ENCODE data around the gene TSPAN14. TPM values are rescaled to one million over a fixed set of nuclear protein-coding genes. Genes with fewer than 3 reads are reported as not detected.

The TSPAN14 gene
- total and polyA plus RNA-seq, 2 donors (not counting 1 experiment from before 2014, with no cell fraction given), result 12.1 to 50.0 TPM

DNA sequence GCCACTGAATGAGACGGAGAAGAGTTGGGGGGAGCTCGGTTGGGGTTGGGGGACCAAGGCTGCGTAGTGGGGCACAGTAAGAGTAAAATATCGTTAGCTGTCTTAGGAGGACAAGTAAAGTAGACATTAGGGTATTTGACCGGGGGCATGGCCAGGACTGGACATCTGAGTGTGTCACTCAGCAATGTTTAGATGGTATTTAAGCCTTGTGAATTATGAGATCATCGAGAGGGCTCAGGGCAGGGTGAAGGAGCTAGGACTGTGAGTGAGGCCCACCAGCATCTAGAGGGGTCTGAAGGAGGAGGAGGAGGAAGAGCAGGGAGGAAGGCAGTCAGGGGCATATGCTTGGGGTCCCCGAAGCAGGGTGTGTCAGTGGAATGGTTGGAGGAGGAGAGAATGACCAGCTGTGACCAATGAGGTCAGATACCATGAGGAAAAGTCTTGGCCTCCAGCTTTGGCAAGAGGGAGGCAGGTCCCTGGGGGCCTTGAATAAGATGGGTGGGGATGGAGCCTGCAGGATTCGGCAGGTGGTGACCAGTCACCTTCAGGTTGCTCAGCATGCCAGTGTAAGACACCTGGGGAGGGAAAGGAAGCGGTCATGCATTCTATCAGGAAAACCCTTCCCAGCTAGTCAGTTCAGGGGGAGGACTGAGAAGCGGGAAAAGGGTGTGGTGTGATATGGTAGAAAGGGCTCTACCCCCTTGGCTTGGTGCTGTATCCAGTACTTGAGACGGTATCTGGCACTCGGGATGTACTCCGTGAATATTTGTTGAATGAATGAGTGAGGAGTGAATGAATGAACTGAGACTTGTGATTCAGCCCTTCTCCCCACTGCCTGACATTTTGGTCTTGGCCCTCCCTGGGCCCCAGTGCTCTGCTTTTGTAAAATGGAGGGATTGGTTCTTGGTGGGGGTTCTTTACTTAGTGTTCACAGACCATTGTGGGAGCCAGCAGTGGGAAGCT lies 48.8 kb downstream of the TSPAN14 start:
- Histone ChIP-seq H3K9me3 (ENCODE audit: control insufficient read depth, insufficient read depth, low read depth, low read length) (no peaks in the 10 kb centered on the region), H3K27ac (ENCODE audit: insufficient read depth, low read length) (no peak overlapping the region), H2AFZ (ENCODE audit: low read length) (no peak overlapping the region), H3K4me3 (replicated peaks in 1 of 4; ENCODE audit: control extremely low read depth in 1 of 4, insufficient read depth in 1 of 4, low read depth in 3 of 4, low read length in 4 of 4) (no peak overlapping the region), H3K27me3 (ENCODE audit: control insufficient read depth, insufficient read depth, low read length) (no peaks in the 10 kb centered on the region), H3K79me2 (ENCODE audit: control insufficient read depth, insufficient read depth, low read length) (peaks cover 4% of the 10 kb centered on the region), H3K4me1 (ENCODE audit: control insufficient read depth, extremely low read depth, insufficient read depth, low read length) (peaks cover 22% of the 10 kb centered on the region), H3K36me3 (ENCODE audit: control insufficient read depth, insufficient read depth, low read length) (no peaks in the 10 kb centered on the region), H4K20me1 (ENCODE audit: control insufficient read depth, extremely low read depth, insufficient read depth, low read length) (no peaks in the 10 kb centered on the region), H3K4me2 (ENCODE audit: extremely low read depth, insufficient read depth, low read length) (no peak overlapping the region), H3K9ac (ENCODE audit: insufficient read depth, low read length) (no peak overlapping the region)
- no peak for TF ChIP-seq EZH2 (IDR thresholded peaks at IDR 0.05; ENCODE audit: low read length, missing control alignments)
- TF ChIP-seq, protein P1, sequence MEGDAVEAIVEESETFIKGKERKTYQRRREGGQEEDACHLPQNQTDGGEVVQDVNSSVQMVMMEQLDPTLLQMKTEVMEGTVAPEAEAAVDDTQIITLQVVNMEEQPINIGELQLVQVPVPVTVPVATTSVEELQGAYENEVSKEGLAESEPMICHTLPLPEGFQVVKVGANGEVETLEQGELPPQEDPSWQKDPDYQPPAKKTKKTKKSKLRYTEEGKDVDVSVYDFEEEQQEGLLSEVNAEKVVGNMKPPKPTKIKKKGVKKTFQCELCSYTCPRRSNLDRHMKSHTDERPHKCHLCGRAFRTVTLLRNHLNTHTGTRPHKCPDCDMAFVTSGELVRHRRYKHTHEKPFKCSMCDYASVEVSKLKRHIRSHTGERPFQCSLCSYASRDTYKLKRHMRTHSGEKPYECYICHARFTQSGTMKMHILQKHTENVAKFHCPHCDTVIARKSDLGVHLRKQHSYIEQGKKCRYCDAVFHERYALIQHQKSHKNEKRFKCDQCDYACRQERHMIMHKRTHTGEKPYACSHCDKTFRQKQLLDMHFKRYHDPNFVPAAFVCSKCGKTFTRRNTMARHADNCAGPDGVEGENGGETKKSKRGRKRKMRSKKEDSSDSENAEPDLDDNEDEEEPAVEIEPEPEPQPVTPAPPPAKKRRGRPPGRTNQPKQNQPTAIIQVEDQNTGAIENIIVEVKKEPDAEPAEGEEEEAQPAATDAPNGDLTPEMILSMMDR (conservative IDR thresholded peaks at IDR 0.05 in 1 of 2, IDR thresholded peaks at IDR 0.05 in 1 of 2; ENCODE audit: low read depth in 1 of 2, low read length in 2 of 2), result no peak
- no peak for DNase-seq (ENCODE audit: low read depth in 2 of 2)

DNA sequence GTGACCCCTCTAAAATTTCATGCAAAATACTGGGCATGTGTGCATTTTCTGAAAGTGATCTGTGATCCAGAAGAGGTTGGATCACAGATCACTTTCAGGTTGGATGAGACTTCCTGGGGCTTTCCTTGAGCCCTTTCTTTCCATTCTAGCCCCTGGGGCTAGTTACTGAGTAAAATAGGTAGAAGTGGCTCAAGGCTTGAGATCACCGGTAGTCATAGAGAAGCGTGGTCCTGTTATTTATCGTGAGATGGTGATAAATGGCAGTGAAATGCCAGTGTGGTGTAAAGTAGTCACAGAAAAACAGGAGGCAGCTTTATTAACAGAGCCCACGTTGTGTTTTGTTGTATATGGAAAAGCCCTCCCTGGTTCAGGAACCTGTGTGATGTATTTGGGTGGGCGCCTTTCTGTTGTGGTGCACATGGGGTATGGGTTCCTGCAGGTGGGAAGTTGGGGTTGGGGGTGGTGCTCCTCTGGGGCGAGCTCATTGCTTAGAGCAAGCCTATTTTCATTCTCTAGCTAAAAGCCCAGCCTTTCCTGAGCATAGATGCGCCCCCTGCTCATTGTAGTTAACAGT lies 49.6 kb downstream of the TSPAN14 start:
- H3K27ac ChIP-seq (ENCODE audit: insufficient read depth, low read length), result no peak overlapping the region
- H3K4me1 ChIP-seq (ENCODE audit: control insufficient read depth, extremely low read depth, insufficient read depth, low read length), result peaks cover 14% of the 10 kb centered on the region
- H3K36me3 ChIP-seq (ENCODE audit: control insufficient read depth, insufficient read depth, low read length), result peaks cover 2% of the 10 kb centered on the region

More for the DNA sequence above, 49.6 kb downstream of the TSPAN14 start:
- Histone ChIP-seq H3K27me3 (ENCODE audit: control insufficient read depth, insufficient read depth, low read length) (no peaks in the 10 kb centered on the region), H2AFZ (ENCODE audit: low read length) (no peak overlapping the region), H3K4me3 (replicated peaks in 1 of 4; ENCODE audit: control extremely low read depth in 1 of 4, insufficient read depth in 1 of 4, low read depth in 3 of 4, low read length in 4 of 4) (no peak overlapping the region), H3K9ac (ENCODE audit: insufficient read depth, low read length) (no peak overlapping the region), H3K9me3 (ENCODE audit: control insufficient read depth, insufficient read depth, low read depth, low read length) (no peaks in the 10 kb centered on the region), H4K20me1 (ENCODE audit: control insufficient read depth, extremely low read depth, insufficient read depth, low read length) (no peaks in the 10 kb centered on the region), H3K79me2 (ENCODE audit: control insufficient read depth, insufficient read depth, low read length) (peaks cover 4% of the 10 kb centered on the region), H3K4me2 (ENCODE audit: extremely low read depth, insufficient read depth, low read length) (no peak overlapping the region)
- DNase-seq (ENCODE audit: low read depth in 2 of 2), result no peak
- TF ChIP-seq EZH2 (IDR thresholded peaks at IDR 0.05; ENCODE audit: low read length, missing control alignments), result no peak
- TF ChIP-seq, protein P1 (conservative IDR thresholded peaks at IDR 0.05 in 1 of 2, IDR thresholded peaks at IDR 0.05 in 1 of 2; ENCODE audit: low read depth in 1 of 2, low read length in 2 of 2), result no peak
